GM12801 (cell line): ENCODE results near the gene TCF4.

Experiments used
- TF ChIP-seq, protein P1 (sequence below): IDR thresholded peaks from one replicate; pipeline ENCODE4 v1.5.1; 2011; ENCODE audit warnings: control low read depth; ENCODE audit not compliant: insufficient read length; ENCODE audit errors: extremely low read depth

The TCF4 gene

DNA sequence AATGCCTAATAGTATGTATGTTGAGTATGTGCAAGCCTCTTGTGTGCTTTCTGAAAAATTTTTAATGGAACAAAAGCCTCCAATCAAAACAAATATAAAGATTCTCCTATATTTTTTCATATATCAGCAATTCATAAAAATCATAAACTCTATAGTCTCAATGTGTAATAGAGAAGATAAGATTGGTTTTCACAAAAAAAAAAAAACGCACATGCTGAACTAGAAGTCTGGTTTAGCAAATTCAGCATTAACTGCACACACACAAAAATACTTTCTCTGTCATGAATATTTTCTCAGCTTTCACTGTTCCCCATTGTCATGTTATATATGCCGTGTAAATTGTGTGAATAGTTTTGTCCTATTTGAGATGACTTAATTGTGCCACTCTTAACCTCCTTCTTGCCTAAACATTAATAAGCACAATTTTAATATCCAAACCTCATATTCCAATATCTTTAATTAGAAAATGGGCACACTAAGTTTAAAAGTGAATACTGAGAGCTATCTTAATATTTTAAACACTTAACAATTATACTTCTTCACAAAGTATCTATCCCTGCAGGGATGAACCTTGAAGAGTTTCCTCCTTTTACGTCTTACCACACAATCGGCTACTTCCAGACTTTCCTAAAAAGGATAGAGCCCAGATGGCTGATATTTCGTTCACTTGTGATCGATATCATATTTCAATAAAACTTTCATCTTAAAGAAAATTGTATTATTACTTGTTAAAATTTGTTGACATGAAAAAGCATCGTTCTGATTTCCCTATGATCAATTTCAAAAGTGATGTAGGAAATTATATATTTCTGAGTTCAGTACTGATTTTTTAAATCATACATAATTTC lies 242.7 kb downstream of the TCF4 start:
- TF ChIP-seq, protein P1, sequence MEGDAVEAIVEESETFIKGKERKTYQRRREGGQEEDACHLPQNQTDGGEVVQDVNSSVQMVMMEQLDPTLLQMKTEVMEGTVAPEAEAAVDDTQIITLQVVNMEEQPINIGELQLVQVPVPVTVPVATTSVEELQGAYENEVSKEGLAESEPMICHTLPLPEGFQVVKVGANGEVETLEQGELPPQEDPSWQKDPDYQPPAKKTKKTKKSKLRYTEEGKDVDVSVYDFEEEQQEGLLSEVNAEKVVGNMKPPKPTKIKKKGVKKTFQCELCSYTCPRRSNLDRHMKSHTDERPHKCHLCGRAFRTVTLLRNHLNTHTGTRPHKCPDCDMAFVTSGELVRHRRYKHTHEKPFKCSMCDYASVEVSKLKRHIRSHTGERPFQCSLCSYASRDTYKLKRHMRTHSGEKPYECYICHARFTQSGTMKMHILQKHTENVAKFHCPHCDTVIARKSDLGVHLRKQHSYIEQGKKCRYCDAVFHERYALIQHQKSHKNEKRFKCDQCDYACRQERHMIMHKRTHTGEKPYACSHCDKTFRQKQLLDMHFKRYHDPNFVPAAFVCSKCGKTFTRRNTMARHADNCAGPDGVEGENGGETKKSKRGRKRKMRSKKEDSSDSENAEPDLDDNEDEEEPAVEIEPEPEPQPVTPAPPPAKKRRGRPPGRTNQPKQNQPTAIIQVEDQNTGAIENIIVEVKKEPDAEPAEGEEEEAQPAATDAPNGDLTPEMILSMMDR, result no peak

DNA sequence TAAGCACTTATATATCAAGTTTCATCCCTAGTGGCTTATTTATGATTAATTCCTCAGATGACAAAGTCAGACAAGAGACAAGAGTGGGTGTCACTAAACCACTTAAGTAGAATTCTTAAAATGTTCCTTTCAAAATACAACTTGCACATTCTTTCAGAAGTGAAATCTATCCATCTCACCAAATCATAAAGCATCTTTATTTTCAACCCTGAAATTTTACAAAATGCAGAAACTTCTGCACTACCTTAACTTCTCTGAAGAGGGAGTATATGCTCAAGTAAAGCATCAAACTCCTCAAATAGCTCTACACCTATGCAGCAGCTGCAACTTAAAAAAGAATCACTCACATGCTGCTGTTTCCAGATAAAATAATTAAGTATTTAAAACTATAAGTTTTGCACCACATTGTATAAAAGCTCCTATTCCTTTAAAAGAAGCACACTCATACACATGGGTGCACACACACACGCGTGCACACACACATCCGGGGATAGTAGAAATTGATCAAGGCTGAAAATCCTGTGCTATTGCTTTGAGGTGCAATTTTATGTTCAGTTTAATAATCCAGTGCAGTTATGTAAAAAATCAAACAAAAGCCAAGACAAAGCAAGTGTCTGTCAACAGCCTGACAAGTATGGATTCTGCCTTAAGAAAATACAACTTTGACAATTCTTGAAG lies 244.5 kb downstream of the TCF4 start:
- TF ChIP-seq, protein P1, result no peak

DNA sequence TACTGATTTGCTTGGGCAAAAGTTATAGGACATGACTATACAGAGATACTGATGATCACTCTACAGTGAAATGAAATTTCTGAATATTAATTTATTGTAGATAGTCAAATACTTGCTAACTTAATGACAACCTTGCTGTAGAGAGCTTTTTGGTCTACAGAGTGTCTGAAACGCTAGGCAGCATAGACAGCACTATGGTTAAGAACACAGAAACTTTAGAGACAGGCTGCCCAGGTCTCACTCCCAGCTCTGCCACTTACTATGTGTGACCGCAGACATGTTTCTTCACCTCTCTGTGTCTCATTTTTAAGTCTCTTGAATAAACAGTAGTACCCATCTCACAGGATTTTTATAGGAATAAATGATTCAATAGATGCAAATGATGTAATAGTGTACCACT lies 247.0 kb downstream of the TCF4 start:
- TF ChIP-seq, protein P1, result no peak

DNA sequence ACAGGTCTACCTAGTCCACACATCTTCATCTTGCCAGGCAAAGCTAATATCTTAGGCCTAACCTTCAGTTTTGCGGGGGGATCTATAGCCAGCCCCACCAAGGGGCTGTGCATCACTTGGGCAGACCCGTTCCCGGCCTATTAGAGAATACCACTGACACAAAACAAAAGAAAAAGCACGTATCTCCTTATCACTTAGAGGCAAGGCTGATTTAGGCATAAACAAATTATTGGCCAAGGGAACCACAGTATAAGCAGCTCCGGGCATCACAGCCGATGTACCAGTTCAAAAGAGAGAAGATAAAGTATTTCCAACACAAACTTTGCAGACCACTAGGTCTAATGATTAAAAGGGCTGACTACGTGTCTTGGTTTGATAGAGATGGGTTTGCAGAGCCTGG lies 248.0 kb downstream of the TCF4 start:
- TF ChIP-seq, protein P1, result no peak

DNA sequence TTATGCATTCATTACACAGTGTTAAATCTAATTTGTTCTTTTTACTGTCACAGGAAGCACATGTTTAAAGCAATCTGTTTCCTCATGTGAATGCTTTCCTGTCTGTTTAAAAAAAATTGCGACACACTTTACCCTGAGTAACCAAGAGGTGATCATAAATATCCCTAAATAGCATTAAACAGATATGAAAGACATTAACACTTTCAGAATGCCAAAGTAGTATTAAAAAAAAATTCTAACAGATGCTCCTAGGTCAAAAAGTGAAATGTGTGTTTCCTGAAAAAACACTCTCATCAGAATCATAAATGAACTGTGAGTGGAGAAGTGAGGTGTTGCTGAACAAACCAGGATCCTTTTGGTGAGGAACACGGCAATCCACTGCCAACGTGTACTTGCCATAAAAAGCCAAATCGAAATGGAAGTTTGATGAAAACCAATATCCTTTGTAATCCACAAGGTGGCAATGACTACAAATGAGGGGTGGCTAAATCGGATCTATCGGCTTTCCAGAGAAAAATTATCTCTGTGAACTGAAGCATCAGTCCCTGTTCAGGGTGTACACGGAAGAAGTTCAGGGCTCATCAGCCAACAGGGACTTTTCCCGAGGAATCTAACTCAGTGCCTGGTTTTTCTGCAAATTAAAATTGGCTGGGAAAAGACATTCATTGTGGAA lies 248.9 kb downstream of the TCF4 start:
- TF ChIP-seq, protein P1, result no peak

DNA sequence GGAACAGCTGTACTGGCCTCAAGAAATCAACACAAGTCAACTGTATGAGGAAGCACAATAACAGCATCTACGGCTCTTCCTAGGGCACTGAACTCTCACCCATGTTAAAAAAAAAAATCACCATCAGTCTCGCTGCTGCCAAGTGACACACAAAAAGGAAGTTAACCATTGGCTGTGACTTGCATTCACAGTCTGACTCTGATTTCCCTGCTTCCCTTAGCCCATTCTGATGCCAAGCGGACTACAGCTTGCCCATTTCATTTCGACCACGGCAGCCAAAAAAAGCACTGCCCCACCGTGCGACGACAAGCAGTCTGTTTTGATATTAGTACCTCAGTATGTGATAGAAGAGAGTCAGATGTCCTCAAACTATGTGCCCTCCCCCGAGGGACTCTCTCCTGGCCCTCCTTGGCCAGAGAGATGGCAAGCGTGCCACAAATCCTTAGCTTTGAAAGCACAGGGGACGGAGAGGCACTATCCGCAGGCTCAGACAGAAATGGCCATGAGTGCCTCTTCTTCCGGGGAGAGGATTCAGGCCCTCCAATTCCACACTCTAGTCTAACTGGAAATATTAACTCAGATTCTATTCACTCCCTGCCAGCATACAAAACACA lies 250.0 kb downstream of the TCF4 start:
- TF ChIP-seq, protein P1, result no peak

DNA sequence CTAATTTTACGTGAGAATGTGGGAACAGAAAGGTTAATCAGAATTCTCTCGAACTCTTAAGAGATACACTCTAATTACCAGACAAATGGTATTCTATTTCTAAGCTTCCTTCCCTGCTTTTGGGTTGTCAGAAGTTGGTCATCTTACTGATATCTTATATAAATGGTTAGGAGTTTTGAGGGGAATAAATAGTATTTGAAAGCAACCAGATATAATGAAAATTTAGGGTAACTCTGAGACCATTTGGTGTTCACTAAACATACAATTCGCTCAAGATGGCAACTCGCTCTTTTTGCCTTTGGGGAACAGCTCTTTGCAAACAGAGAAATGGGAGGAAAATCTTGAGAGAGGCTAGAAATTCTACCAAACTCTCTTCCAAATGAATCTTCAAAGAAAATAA lies 250.9 kb downstream of the TCF4 start:
- TF ChIP-seq, protein P1, result no peak
